Effector memory CD8-positive, alpha-beta T cell (primary cell): Measurements from ENCODE around the gene CHTF18.

ENCODE experiments used
- ATAC-seq: fragments of 150-1000 bp; cut with Tn5 transposase; replicated peaks from 2 replicates; pipeline ENCODE4 v1.10.0; 2021; ENCODE audit warnings: mild to moderate bottlenecking, moderate library complexity
- DNase-seq, 3 experiments: peaks; one replicate each; pipeline ENCODE4 v3.0.0; 2021
- H3K27ac Mint-ChIP-seq, 2 donors: one replicate each; pipeline ENCODE4 v1.8.0; 2022; ENCODE audit warnings: mild to moderate bottlenecking in 2 of 2, mixed read lengths in 2 of 2, moderate library complexity in 2 of 2
- H3K27me3 Mint-ChIP-seq, 2 donors: one replicate each; pipeline ENCODE4 v1.8.0; 2022; ENCODE audit warnings: mixed read lengths in 2 of 2
- H3K36me3 Mint-ChIP-seq: one replicate; pipeline ENCODE4 v1.8.0; 2022; ENCODE audit warnings: mild to moderate bottlenecking, moderate library complexity, mixed read lengths; ENCODE audit not compliant: insufficient read depth
- H3K4me1 Mint-ChIP-seq, 2 donors: one replicate each; pipeline ENCODE4 v1.8.0; 2022; ENCODE audit warnings: low read depth in 2 of 2, mixed read lengths in 2 of 2
- H3K4me3 Mint-ChIP-seq, 2 donors: one replicate each; pipeline ENCODE4 v1.8.0; 2022; ENCODE audit warnings: mild to moderate bottlenecking in 2 of 2, mixed read lengths in 2 of 2, moderate library complexity in 2 of 2
- H3K9me3 Mint-ChIP-seq, 2 donors: one replicate each; pipeline ENCODE4 v1.8.0; 2022; ENCODE audit warnings: mixed read lengths in 2 of 2

CHTF18 gene

DNA sequence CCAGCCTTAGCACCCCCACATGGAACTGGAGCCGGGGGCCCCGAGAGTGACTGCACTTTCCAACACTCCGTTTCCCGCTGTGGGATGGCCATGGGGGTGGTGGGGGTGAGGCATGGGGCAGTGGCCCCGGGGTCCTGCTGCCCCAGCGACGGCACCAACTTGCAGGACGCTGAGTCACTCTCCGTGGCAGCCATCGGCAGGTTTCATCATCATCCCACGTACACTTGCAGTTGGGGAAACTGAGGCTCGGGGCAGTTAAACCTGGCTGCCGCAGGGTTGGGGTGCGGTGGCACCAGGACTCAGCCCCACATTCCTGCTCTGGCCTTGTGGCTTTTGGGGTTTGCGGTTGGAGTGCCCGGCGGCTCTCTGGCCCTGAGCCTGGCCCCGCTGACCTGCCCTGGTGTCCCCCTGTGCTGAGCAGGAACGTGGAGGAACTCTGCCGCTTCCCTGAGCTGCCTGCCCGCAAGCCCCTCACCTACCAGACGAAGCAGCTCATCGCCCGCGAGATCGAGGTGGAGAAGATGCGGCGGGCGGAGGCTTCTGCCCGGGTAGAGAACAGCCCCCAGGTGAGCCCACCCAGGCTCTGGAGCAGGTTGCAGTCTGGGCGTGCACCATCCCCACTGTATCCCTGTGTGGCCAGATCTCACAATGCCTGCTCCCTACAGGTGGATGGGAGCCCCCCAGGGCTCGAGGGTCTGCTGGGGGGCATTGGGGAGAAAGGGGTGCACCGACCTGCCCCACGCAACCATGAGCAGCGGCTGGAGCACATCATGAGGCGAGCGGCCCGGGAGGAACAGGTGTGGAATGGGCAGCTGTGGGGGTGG is 8.1 kb downstream of the CHTF18 start:
- H3K9me3 Mint-ChIP-seq: no peaks in the 10 kb centered on the region
- DNase-seq (no peak), ATAC-seq (no peak)
- no peaks in the 10 kb centered on the region for H3K36me3 Mint-ChIP-seq
- peaks cover 0 to 26% of the 10 kb centered on the region in 2 donors for H3K27me3 Mint-ChIP-seq
- peaks cover 0 to 2% of the 10 kb centered on the region in 2 donors for H3K4me1 Mint-ChIP-seq
- H3K4me3 Mint-ChIP-seq: no peak overlapping the region
- no peak overlapping the region for H3K27ac Mint-ChIP-seq

DNA sequence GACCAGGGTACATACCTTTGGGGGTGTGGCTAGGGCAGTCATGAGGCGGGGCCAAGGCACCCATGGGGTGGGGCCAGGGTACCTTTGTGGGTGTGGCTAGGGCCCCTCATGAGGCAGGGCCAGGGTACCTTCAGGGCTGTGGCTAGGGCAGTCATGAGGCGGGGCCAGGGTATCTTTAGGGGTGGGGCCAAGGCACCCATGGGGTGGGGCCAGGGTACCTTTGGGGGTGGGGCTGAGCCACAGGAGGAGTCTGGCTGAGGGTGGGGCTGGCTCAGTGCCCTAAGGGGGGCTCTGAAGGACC is 8.7 kb downstream of the CHTF18 start:
- Mint-ChIP-seq H3K9me3 (no peaks in the 10 kb centered on the region), H3K36me3 (no peaks in the 10 kb centered on the region), H3K4me1 (peaks cover 0 to 2% of the 10 kb centered on the region in 2 donors), H3K4me3 (no peak overlapping the region), H3K27me3 (peaks cover 0 to 31% of the 10 kb centered on the region in 2 donors), H3K27ac (no peak overlapping the region)
- DNase-seq: no peak
- no peak for ATAC-seq

DNA sequence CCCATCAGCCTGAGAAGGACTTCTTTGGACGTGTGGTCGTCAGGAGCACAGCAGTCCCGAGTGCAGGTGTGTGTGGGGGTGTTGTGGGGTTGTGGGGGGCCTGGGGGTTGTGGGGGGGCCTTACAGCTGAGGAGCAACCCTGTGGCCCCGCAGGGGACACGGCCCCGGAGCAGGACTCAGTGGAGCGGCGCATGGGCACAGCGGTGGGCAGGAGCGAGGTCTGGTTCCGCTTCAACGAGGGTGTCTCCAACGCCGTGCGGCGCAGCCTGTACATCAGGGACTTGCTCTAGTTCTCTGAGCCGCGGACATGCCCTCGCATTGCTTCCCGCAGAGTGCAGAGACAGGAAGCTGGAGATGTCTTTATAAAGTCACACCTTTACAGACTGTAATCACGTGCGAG is 9.3 kb downstream of the CHTF18 start:
- Mint-ChIP-seq H3K36me3 (no peaks in the 10 kb centered on the region), H3K9me3 (no peaks in the 10 kb centered on the region), H3K27me3 (peaks cover 0 to 37% of the 10 kb centered on the region in 2 donors), H3K4me1 (peaks cover 0 to 2% of the 10 kb centered on the region in 2 donors), H3K27ac (no peak overlapping the region), H3K4me3 (no peak overlapping the region)
- DNase-seq (no peak), ATAC-seq (no peak)

DNA sequence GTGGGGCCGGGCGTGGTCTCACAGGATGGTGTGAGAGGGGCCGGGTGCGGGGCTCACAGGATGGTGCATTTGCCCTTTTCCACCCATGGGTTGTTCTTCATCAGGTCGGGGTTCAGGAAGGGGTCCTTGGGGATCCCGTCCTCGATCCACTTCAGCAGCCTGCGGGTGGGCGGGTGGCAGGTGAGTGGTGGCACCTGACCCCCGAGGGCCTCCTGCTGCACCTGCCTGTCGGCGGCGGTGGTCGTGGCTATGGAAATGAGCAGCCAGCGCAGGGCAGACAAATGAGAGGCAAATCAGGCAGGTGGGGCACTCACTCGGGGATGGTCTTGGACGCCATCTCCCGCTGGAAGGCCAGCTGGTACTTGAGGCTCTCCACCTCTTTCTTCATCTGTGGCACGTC is 10.2 kb downstream of the CHTF18 start:
- Mint-ChIP-seq H3K4me3 (no peak overlapping the region), H3K4me1 (peaks cover 0 to 2% of the 10 kb centered on the region in 2 donors), H3K36me3 (no peaks in the 10 kb centered on the region), H3K9me3 (no peaks in the 10 kb centered on the region), H3K27me3 (peaks cover 0 to 39% of the 10 kb centered on the region in 2 donors), H3K27ac (no peak overlapping the region)
- DNase-seq (no peak), ATAC-seq (no peak)

DNA sequence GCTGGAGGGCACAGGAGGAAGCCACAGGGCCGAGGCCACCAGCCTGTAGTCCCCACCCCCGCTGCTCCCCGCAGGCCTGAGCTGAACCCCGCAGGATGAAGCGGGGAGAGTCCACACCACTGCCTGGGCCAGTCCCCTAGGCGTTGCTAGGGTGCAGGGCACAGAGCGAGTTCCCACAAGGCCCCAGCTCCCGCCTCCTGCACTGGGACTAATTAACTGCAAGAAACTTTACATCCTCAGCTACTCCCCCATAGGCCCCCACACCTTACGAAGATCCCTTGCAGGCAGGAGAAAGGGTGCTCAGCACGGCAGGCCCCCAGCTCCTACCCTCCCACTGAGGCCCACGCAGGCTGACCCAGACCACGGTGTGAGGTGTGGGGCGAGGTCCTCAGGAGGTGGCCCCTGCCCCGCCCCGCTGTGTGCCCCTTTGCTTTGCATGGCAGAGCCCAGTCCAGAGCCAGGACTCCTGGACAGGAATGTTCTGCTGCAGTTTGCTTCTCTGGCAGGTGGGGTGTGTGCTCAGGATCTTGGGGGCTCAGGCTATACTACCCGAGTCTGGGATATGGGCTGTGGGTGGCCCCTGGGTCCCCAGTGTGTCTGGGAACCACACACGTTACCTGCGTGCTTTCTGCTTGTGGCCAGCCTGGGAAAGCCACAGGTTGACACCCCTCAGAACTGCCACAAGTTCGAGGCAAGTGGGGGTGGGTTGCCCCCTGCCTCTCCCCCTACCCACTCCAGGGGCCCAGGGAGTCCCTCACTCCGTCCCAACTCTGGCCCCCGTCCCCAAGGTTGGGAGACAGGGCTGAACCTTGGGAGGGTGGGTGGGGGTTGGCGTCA is 10.9 kb downstream of the CHTF18 start:
- Mint-ChIP-seq H3K27me3 (peaks cover 0 to 39% of the 10 kb centered on the region in 2 donors), H3K9me3 (no peaks in the 10 kb centered on the region), H3K4me3 (no peak overlapping the region), H3K27ac (no peak overlapping the region), H3K36me3 (no peaks in the 10 kb centered on the region), H3K4me1 (peaks cover 0 to 2% of the 10 kb centered on the region in 2 donors)
- DNase-seq: no peak
- ATAC-seq: no peak

DNA sequence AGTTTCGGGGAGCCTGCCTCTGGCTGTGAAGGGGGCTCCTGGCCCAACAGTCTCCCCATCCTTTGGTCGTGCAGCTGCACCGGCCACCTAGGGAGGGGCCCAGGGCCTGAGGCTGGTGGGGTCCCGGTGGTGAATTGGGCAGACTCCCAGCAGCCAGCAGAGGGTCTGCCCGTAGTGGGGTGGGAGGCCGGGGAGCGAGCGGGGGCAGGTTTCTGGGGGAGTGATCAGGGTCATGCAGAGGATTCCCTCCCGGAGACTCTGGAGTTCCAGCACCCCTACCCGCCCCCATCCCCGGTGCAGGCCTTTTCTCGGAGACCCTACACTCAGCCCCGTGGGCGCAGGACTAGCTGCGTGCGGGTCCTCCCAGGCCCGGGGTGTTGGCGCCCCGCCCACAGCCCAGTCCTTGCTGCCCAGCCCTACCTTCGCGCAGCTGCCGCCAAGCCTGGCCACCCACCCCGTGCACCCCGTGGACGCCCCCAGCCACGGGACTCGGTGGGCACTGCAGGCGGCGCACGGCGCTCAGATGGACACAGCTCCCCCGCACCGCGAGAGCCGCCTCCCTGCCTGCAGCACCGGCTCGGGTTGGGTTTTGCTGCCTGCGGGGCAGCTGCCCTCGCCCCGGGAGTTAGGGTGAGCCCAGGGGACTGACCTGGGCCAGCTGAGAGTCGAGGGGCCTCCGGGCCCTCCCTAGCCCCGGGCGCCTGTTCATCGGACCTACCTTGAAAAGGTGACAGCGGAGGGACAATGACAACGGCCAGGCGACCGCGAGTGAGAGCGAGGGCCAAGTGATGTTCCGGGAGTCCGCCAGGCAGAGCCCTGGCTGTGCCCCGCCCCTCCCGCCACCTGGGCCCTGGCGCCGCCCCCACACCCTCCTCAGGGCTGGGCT is 11.8 kb downstream of the CHTF18 start, which contains the start of gene GNG13:
Gene GNG13 (minus strand): TSS at position 787 of the 886 bp plus-strand sequence. CDS start 1,657 bp downstream, outside the sequence.
- no peak for DNase-seq
- Mint-ChIP-seq H3K27ac (no peak within 1 kb of the TSS), H3K4me1 (peaks cover 0 to 2% of the 10 kb centered on the region in 2 donors), H3K27me3 (peaks cover 0 to 39% of the 10 kb centered on the region in 2 donors), H3K36me3 (no peaks in the 10 kb centered on the region), H3K9me3 (no peaks in the 10 kb centered on the region), H3K4me3 (no peak within 1 kb of the TSS)
- ATAC-seq: no peak

DNA sequence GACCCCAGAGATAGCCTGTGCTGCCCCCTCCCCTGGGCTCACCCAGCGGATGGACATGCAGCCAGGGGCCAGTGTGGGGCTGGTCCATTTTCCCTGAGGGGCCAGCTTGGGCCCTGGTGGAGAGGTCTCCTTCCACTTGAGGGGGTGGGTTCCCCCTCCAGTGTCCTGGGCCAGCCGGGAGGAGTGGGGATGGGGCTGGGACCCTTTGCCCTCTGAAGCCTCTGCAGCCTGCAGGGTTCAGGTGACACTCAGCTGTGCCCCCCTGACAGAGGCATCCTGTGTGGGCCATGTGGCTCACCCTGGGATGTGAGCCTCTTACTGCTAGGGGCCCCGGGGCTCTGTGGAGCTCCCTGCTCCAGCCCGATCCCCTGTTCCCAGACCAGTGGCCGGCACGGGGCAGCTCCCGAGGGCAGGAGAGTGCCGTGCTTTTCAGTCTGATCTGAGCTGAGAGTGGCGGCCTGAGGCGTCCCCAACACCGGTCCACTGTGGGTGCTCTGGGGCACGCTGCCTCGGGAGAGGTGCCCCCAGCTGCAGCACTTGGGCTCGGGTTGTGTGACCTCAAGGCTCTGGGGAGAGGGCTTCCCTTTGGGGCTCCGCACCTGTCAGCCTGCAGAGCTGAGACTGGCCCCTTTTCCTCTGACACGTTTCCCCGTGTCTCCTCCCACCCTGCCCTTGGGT is 12.6 kb downstream of the CHTF18 start:
- Mint-ChIP-seq H3K27me3 (peaks cover 0 to 39% of the 10 kb centered on the region in 2 donors), H3K9me3 (no peaks in the 10 kb centered on the region), H3K4me3 (no peak overlapping the region), H3K4me1 (no peaks in the 10 kb centered on the region), H3K27ac (no peak overlapping the region), H3K36me3 (peaks cover under 1% of the 10 kb centered on the region)
- DNase-seq: no peak
- ATAC-seq: no peak

DNA sequence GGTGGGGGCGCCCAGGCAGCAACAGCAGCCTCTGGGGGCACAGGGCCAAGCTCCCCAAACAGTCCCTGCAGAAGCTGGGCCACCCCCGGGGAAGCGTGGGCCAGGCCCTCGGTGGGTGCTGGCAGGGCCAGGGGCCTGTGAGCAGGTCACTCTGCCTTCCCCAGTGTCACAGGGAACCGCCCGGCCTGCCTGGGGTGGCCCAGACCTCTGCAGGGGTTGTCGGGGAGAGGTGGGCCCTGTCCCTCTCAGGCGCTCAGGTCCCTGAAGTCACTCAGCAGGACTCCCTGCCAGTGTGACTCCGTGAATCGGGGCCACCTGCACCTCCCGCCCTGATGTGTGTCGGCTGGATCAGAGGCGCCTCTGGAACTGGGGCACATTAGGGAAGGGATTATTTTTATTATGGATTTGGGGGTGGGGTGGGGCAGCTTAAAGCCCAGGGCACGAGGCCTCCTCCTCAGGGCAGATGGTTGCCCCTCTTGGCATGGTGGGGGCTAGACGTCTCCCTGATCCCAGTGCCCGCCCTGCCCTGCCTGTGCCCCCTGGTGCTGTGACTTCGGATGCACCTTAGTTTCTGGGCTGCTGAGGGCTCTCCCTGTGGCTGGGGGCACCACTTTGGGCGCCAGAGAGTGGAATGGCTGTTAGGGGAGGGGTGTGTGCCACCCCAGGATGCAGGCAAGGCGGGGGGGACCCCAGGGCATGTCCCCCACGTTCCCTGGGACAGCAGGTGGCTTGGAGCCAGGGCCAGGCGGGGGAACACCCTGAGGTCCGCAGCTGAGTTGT is 13.4 kb downstream of the CHTF18 start:
- ATAC-seq: no peak
- Mint-ChIP-seq H3K27me3 (peaks cover 0 to 39% of the 10 kb centered on the region in 2 donors), H3K36me3 (peaks cover 6% of the 10 kb centered on the region), H3K27ac (no peak overlapping the region), H3K4me1 (peaks cover 0 to 1% of the 10 kb centered on the region in 2 donors), H3K4me3 (no peak overlapping the region), H3K9me3 (no peaks in the 10 kb centered on the region)
- DNase-seq: no peak

DNA sequence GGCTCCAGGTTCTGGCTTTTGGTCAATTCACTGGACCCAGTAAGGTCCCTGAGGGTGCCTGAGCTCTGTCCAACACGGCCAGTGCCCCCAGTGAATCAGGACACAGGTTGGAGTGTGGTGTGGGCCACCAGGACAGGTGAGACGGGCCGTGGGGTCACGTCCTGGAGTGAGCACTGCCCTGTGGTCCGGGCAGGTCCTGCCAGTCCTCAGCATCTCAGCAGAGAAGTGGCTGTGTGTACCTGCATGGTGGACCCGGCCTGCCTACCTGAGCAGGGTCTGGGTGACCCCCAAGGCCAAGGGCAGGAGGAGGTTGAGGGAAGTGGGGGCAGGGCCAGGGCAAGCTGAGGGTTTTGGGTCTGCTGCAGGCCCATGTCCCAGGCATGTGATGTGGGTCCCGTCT is 14.0 kb downstream of the CHTF18 start:
- Mint-ChIP-seq H3K27ac (no peak overlapping the region), H3K27me3 (peaks cover 0 to 39% of the 10 kb centered on the region in 2 donors), H3K4me1 (peaks cover 0 to 1% of the 10 kb centered on the region in 2 donors), H3K36me3 (peaks cover 12% of the 10 kb centered on the region), H3K4me3 (no peak overlapping the region), H3K9me3 (no peaks in the 10 kb centered on the region)
- no peak for ATAC-seq
- no peak for DNase-seq

DNA sequence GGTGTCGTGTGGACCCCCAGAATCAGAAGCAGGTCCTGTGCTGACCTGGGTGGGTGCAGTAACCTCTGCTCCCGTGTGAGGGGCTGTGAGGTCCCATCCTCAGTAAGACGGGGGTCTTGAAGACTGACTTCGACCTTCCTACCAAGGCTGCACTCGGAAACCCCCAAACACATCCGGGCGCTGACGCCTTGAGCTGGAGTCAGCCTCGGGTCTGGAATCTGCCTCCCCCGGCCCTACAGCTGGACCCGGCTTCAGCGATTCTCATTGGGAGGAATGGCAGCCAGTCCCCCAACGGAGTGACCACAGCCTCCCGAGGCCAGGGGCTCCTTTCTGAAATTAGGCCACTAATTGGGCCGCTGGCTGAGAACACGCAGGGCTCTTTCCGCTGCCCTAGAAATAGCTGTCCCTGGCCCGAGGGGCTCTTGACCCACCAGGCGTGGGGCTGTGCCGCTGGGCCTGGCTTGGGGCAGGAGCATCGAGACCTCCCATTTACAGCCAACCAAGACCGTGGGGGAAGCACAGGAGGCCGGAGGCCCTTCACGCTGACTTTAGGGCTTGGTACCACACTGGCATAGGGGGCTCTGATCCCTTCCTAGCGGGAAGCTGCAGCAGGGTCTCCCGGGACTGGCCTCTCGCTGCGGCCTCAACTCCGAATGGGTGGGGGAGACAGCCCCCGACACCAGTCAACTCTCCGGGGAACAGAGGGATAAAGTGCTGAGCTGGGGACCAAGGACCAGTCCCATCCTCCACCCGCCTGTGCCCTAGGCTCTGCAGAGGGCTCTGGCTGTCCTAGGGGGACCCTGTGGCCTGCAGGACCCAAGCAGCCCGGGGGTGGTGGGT is 14.7 kb downstream of the CHTF18 start:
- H3K4me3 Mint-ChIP-seq: no peak overlapping the region
- H3K27me3 Mint-ChIP-seq: peaks cover 0 to 33% of the 10 kb centered on the region in 2 donors
- H3K9me3 Mint-ChIP-seq: no peaks in the 10 kb centered on the region
- DNase-seq (no peak), ATAC-seq (no peak)
- no peak overlapping the region for H3K27ac Mint-ChIP-seq
- H3K4me1 Mint-ChIP-seq: peaks cover 5 to 6% of the 10 kb centered on the region in 2 donors
- H3K36me3 Mint-ChIP-seq: peaks cover 18% of the 10 kb centered on the region

DNA sequence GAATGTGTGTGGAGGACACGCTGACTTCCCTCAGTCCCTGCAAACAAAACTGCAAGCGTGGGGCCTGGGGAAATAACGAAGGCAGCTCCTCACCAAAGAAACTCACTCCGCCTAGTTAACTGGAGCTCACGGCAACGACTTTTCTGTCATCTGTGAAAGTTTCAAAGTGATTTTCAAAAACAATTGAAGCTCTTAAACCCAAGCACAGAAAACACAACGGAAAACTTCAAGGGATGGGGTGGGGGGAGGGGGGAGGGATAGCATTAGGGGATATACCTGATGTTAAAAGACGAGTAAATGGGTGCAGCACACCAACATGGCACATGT is 15.3 kb downstream of the CHTF18 start:
- Mint-ChIP-seq H3K4me3 (no peak overlapping the region), H3K36me3 (peaks cover 18% of the 10 kb centered on the region), H3K27ac (no peak overlapping the region), H3K27me3 (peaks cover 0 to 28% of the 10 kb centered on the region in 2 donors), H3K9me3 (no peaks in the 10 kb centered on the region), H3K4me1 (peaks cover 6 to 9% of the 10 kb centered on the region in 2 donors)
- DNase-seq (no peak), ATAC-seq (no peak)
